Measurements from ENCODE around the gene MSRB2.
"Not testable (repeated sequence)": the region's sequence is repeated elsewhere in the genome, so short reads cannot be mapped to it uniquely, and the experiment has no call there.

Gene MSRB2

GRCh38 chr10:23070092-23070912 lies 25.1 kb upstream of the MSRB2 start:
- in situ Hi-C loops (cut with MboI; ENCODE audit: low sequenced_read_pairs) = not testable (repeated sequence)

- in situ Hi-C loops (cut with MboI; ENCODE audit: low sequenced_read_pairs) = no loop called here
Observed at GRCh38 chr10:23070913-23071218, 24.5 kb upstream of the MSRB2 start.

GRCh38 chr10:23072593-23072992 lies 22.8 kb upstream of the MSRB2 start:
- in situ Hi-C loops (cut with MboI; ENCODE audit: low sequenced_read_pairs) = not testable (repeated sequence)

- in situ Hi-C loops (cut with MboI; ENCODE audit: low sequenced_read_pairs) = no loop called here
Observed at GRCh38 chr10:23073527-23073926, 21.9 kb upstream of the MSRB2 start.

- in situ Hi-C loops (cut with MboI; ENCODE audit: low sequenced_read_pairs) = no loop called here
Observed at GRCh38 chr10:23075672-23076071, 19.7 kb upstream of the MSRB2 start.

- in situ Hi-C loops (cut with MboI; ENCODE audit: low sequenced_read_pairs) = no loop called here
Observed at GRCh38 chr10:23078114-23078513, 17.3 kb upstream of the MSRB2 start.

- in situ Hi-C loops (cut with MboI; ENCODE audit: low sequenced_read_pairs) = no loop called here
Observed at GRCh38 chr10:23079700-23080099, 15.7 kb upstream of the MSRB2 start.

- in situ Hi-C loops (cut with MboI; ENCODE audit: low sequenced_read_pairs) = no loop called here
Observed at GRCh38 chr10:23080262-23080661, 15.1 kb upstream of the MSRB2 start.

GRCh38 chr10:23081221-23081750 lies 14.1 kb upstream of the MSRB2 start:
- in situ Hi-C loops (cut with MboI; ENCODE audit: low sequenced_read_pairs) = no loop called here

- in situ Hi-C loops (cut with MboI; ENCODE audit: low sequenced_read_pairs) = no loop called here
Observed at GRCh38 chr10:23081891-23082290, 13.5 kb upstream of the MSRB2 start.

GRCh38 chr10:23088609-23089008 lies 6.8 kb upstream of the MSRB2 start:
- in situ Hi-C loops (cut with MboI; ENCODE audit: low sequenced_read_pairs) = no loop called here

- in situ Hi-C loops (cut with MboI; ENCODE audit: low sequenced_read_pairs) = no loop called here
Observed at GRCh38 chr10:23094786-23095403, 484 bp upstream of the MSRB2 start.

GRCh38 chr10:23095966-23096801 lies 805 bp downstream of the MSRB2 start:
- in situ Hi-C loops (cut with MboI; ENCODE audit: low sequenced_read_pairs) = no loop called here

- in situ Hi-C loops (cut with MboI; ENCODE audit: low sequenced_read_pairs) = no loop called here
Observed at GRCh38 chr10:23096802-23097549, 1.6 kb downstream of the MSRB2 start.

GRCh38 chr10:23099079-23099478 lies 3.7 kb downstream of the MSRB2 start:
- in situ Hi-C loops (cut with MboI; ENCODE audit: low sequenced_read_pairs) = no loop called here

GRCh38 chr10:23099816-23100215 lies 4.4 kb downstream of the MSRB2 start:
- in situ Hi-C loops (cut with MboI; ENCODE audit: low sequenced_read_pairs) = no loop called here

- in situ Hi-C loops (cut with MboI; ENCODE audit: low sequenced_read_pairs) = no loop called here
Observed at GRCh38 chr10:23100331-23101030, 5.1 kb downstream of the MSRB2 start.

GRCh38 chr10:23106331-23107072 lies 11.1 kb downstream of the MSRB2 start:
- in situ Hi-C loops (cut with MboI; ENCODE audit: low sequenced_read_pairs) = no loop called here

GRCh38 chr10:23110722-23111516 lies 15.5 kb downstream of the MSRB2 start:
- in situ Hi-C loops (cut with MboI; ENCODE audit: low sequenced_read_pairs) = no loop called here

All from hTERT RPE-1 (cell line).